ENCODE data around the gene DDX23.

GRCh38 chr12:48824905-48825304, 27.1 kb downstream of the DDX23 start:
- TF ChIP-seq CTCF (IDR thresholded peaks at IDR 0.05; ENCODE audit: poor library complexity, severe bottlenecking): no peak
- TF ChIP-seq MXI1 (conservative IDR thresholded peaks at IDR 0.05; ENCODE audit: poor library complexity, severe bottlenecking): no peak
- no peak for TF ChIP-seq EZH2 (IDR thresholded peaks at IDR 0.05; ENCODE audit: borderline replicate concordance, insufficient read depth, low read length, poor library complexity, severe bottlenecking)
- TF ChIP-seq REST (IDR thresholded peaks at IDR 0.05; ENCODE audit: borderline replicate concordance): no peak
- TF ChIP-seq POLR2AphosphoS5 (IDR thresholded peaks at IDR 0.05): no peak
- TF ChIP-seq EP300 (conservative IDR thresholded peaks at IDR 0.05; ENCODE audit: poor library complexity, severe bottlenecking): no peak
